Esophagus (tissue), 2 donors: ENCODE measurements around the gene PPP1R14B. TPM values are rescaled to one million over a fixed set of nuclear protein-coding genes. Genes with fewer than 3 reads are reported as not detected.

ENCODE experiments used
- H3K27ac ChIP-seq, 2 donors: one replicate each; pipeline ENCODE4 v1.5.1; 2013; ENCODE audit warnings: low read depth in 2 of 2, mild to moderate bottlenecking in 2 of 2, inconsistent platforms in 1 of 2, low read length in 1 of 2, moderate library complexity in 1 of 2
- H3K27me3 ChIP-seq, 2 donors: one replicate each; pipeline ENCODE4 v1.6.1; 2013; ENCODE audit warnings: low read length in 2 of 2, control low read depth in 1 of 2, mild to moderate bottlenecking in 1 of 2; ENCODE audit not compliant: insufficient read depth in 2 of 2, control insufficient read depth in 1 of 2
- H3K36me3 ChIP-seq, 2 donors: one replicate each; pipeline ENCODE4 v1.6.1; 2013; ENCODE audit warnings: low read length in 1 of 2; ENCODE audit not compliant: control insufficient read depth in 2 of 2, insufficient read depth in 2 of 2
- H3K4me1 ChIP-seq, 2 donors: one replicate each; pipeline ENCODE4 v1.6.1; 2013; ENCODE audit warnings: low read length in 1 of 2; ENCODE audit not compliant: control insufficient read depth in 2 of 2, insufficient read depth in 2 of 2
- H3K4me3 ChIP-seq, 2 donors: one replicate each; pipeline ENCODE4 v1.5.1; 2013; ENCODE audit warnings: low read length in 2 of 2, mild to moderate bottlenecking in 2 of 2, low read depth in 1 of 2, moderate library complexity in 1 of 2
- H3K9me3 ChIP-seq, 2 donors: one replicate each; pipeline ENCODE4 v1.6.1; 2013; ENCODE audit warnings: mild to moderate bottlenecking in 2 of 2, low read depth in 1 of 2, low read length in 1 of 2, moderate library complexity in 1 of 2; ENCODE audit not compliant: control insufficient read depth in 2 of 2, insufficient read depth in 1 of 2
- WGBS, 2 donors: extraction: QIAGEN DNeasy Blood & Tissue Kit; methylation state at CpG; one replicate each; pipeline ENCODE4 v1.1.7; 2013; 5-methylcytosine and 5-hydroxymethylcytosine counted together
- polyA plus RNA-seq, 2 donors: library from polyadenylated mRNA; stranded (reverse); fragments of 200-250 nt; gene quantifications; one replicate each; pipeline ENCODE4 v1.2.3, GENCODE V29; 2013
- donor health status: healthy with polysubstance abuse.
- donor health status: Bipolar disorder and iron deficiency.

The PPP1R14B gene
- polyA plus RNA-seq, 2 donors = 211 to 349 TPM

DNA sequence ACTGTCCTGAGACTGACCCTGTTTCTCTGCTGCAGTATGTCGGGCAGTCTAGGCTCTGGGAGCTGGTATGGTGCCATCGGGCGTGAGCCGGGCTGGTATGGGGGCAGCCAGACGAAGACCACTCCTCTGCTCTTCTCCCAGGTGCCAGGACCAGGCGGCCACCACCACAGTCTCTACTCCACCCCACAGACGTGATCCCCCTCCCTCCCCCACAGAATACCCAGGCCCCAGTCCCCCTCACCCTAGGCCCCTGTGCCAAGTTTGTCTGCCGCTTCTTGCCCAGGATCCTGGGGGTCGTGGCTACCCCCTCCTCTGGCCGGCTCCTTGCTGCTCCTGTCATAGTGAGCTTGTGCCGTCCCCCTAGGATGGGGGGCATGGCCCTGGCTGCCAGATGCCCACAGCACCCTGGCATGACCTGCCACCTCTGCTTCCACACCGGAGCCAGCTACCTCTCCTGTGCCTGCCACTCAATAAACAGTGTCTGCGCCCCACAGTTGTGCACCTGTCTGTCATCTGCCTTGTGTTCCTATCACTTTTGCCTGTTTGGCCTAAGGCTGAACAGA lies 42.3 kb upstream of the PPP1R14B start:
- WGBS, 2 donors = 90 to 91% methylated on average over 13 of the region's 13 CpGs
- Histone ChIP-seq H3K27ac (no peak overlapping the region), H3K9me3 (no peaks in the 10 kb centered on the region), H3K36me3 (peaks cover 0 to 2% of the 10 kb centered on the region in 2 donors), H3K4me1 (peaks cover 11 to 19% of the 10 kb centered on the region in 2 donors), H3K27me3 (peaks cover 0 to 21% of the 10 kb centered on the region in 2 donors), H3K4me3 (no peak overlapping the region)

- no peak overlapping the region for H3K27ac ChIP-seq
- 91 to 92% methylated on average over 9 of the region's 9 CpGs for WGBS, 2 donors
- peaks cover 0 to 2% of the 10 kb centered on the region in 2 donors for H3K36me3 ChIP-seq
Observed at GRCh38 chr11:64288353-64288750, 41.6 kb upstream of the PPP1R14B start.

GRCh38 chr11:64287676-64288352 lies 41.1 kb upstream of the PPP1R14B start:
- Histone ChIP-seq H3K27me3 (peaks cover 0 to 17% of the 10 kb centered on the region in 2 donors), H3K9me3 (no peaks in the 10 kb centered on the region), H3K4me3 (no peak overlapping the region), H3K4me1 (peaks cover 11 to 28% of the 10 kb centered on the region in 2 donors), H3K27ac (no peak overlapping the region), H3K36me3 (peaks cover 0 to 2% of the 10 kb centered on the region in 2 donors)
- 93 to 94% methylated on average over 33 of the region's 33 CpGs for WGBS, 2 donors

More at GRCh38 chr11:64288353-64288750, 41.6 kb upstream of the PPP1R14B start:
- no peak overlapping the region for H3K4me3 ChIP-seq
- peaks cover 0 to 21% of the 10 kb centered on the region in 2 donors for H3K27me3 ChIP-seq
- no peaks in the 10 kb centered on the region for H3K9me3 ChIP-seq
- H3K4me1 ChIP-seq = peaks cover 11 to 25% of the 10 kb centered on the region in 2 donors

DNA sequence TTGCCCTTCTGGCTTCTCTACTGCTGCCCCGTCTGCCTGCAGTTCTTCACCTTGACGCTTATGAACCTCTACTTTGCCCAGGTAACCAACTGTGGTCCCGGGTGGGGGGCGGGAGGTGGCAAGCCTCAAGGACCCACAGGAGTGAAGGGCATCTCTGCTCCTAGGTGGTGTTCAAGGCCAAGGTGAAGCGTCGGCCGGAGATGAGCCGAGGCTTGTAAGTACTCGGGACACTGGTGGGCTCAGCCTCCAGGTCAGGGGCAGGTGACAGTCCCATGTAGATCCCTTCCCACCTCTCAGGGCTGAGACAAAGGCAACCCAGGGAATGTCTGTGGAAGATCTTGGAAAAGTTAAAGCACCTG lies 40.0 kb upstream of the PPP1R14B start:
- Histone ChIP-seq H3K27me3 (peaks cover 0 to 7% of the 10 kb centered on the region in 2 donors), H3K36me3 (peaks cover 0 to 5% of the 10 kb centered on the region in 2 donors), H3K27ac (no peak overlapping the region), H3K4me1 (peaks cover 9 to 26% of the 10 kb centered on the region in 2 donors), H3K4me3 (no peak overlapping the region), H3K9me3 (no peaks in the 10 kb centered on the region)
- 82 to 84% methylated on average over 9 of the region's 9 CpGs for WGBS, 2 donors

DNA sequence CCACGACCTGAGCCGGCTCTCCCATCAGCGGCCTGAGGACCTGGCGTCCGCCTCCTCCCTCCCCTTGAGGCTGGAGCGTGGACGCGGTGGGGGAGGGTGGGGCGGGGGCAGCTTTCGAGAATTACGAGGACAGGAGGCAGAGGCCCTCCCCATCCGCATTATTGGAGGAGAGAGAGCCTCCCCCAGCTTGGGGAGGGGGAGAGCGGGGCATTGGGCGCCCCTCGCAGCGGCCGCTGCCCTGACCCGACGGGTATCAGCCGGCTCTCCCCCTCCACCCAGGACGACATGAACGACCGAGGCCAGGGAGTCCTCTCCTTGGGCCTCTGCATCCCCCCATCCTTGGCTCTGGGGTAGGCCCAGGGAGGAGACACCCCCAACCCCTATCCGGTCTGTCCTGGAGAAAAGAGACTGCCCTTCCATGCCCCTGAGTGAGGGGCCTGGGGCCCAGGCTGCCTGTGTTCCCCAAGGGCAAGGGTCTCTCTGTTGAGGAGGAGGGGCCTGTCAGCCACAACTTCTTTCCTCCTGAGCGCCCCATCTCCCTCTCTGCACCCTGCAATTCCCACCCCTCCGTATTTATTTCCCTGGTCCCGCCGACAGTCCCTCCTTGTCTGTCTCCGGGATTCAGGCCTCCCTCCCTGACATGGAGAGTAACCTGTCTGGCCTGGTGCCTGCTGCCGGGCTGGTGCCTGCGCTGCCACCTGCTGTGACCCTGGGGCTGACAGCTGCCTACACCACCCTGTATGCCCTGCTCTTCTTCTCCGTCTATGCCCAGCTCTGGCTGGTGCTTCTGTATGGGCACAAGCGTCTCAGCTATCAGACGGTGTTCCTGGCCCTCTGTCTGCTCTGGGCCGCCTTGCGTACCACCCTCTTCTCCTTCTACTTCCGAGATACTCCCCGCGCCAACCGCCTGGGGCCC lies 39.4 kb upstream of the PPP1R14B start:
- peaks cover 0 to 5% of the 10 kb centered on the region in 2 donors for H3K36me3 ChIP-seq

GRCh38 chr11:64284962-64285884 lies 38.5 kb upstream of the PPP1R14B start, which contains the start of gene GPR137:
TSS of gene GPR137 (plus strand) at chr11:64285848. CDS start at chr11:64286525, 677 bp downstream.
- H3K9me3 ChIP-seq = no peaks in the 10 kb centered on the region
- H3K36me3 ChIP-seq = peaks cover 0 to 5% of the 10 kb centered on the region in 2 donors
- H3K4me1 ChIP-seq = peaks cover 6 to 24% of the 10 kb centered on the region in 2 donors
- no peaks in the 10 kb centered on the region for H3K27me3 ChIP-seq
- 0 to 1% methylated on average over 83 to 102 of the region's 102 CpGs for WGBS, 2 donors
- H3K27ac ChIP-seq = peak within 1 kb of the TSS; percentile 95 to 97
- H3K4me3 ChIP-seq = peak within 1 kb of the TSS; percentile 63 to 74

More for the DNA sequence above, 39.4 kb upstream of the PPP1R14B start:
- H3K27me3 ChIP-seq = peaks cover 0 to 2% of the 10 kb centered on the region in 2 donors
- 21 to 29% methylated on average over 30 to 40 of the region's 40 CpGs for WGBS, 2 donors
- peaks cover 6 to 24% of the 10 kb centered on the region in 2 donors for H3K4me1 ChIP-seq
- peak overlapping the region; percentile 54 to 97 for H3K27ac ChIP-seq
- H3K4me3 ChIP-seq = peak overlapping the region; percentile 63 to 74
- no peaks in the 10 kb centered on the region for H3K9me3 ChIP-seq

GRCh38 chr11:64284048-64284961 lies 37.6 kb upstream of the PPP1R14B start, which contains the start of gene BAD:
TSS of gene BAD (minus strand) at chr11:64284665. CDS start at chr11:64284368, 297 bp downstream.
- Histone ChIP-seq H3K4me1 (peaks cover 6 to 24% of the 10 kb centered on the region in 2 donors), H3K27me3 (no peaks in the 10 kb centered on the region), H3K27ac (peak within 1 kb of the TSS; percentile 95 to 97), H3K36me3 (peaks cover 0 to 5% of the 10 kb centered on the region in 2 donors), H3K4me3 (peak within 1 kb of the TSS; percentile 63 to 74), H3K9me3 (no peaks in the 10 kb centered on the region)
- WGBS, 2 donors = 2% methylated on average over 38 to 44 of the region's 44 CpGs

DNA sequence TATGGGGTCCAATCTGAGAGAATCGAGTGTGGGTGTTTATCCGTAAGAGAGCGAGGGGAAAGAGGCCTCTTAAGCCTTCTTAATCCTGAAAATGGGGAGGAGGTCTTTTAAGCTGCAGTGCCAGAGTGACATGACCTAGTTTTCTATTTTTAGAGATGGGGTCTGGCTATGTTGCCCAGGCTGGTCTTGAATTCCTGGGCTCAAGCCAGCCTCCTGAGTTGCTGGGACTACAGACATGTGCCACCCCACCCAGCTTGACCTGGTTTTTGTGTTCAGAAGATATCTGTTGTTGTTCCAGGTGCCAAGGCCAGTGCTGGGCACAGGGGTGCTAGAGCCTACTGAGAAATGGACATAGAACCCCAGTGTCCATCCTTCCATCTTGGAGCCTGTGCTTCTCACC lies 36.3 kb upstream of the PPP1R14B start:
- peaks cover 0 to 10% of the 10 kb centered on the region in 2 donors for H3K36me3 ChIP-seq
- H3K27ac ChIP-seq = peak overlapping the region in 1 of 2 donors; percentile 72
- H3K27me3 ChIP-seq = no peaks in the 10 kb centered on the region
- no peaks in the 10 kb centered on the region for H3K9me3 ChIP-seq
- 82 to 83% methylated on average over 3 of the region's 3 CpGs for WGBS, 2 donors
- peaks cover 6 to 24% of the 10 kb centered on the region in 2 donors for H3K4me1 ChIP-seq
- peak overlapping the region in 1 of 2 donors; percentile 24 for H3K4me3 ChIP-seq
